Left ventricle myocardium superior (tissue), 1 donor: ENCODE measurements around the gene NXPH1. TPM values are rescaled to one million over a fixed set of nuclear protein-coding genes. Genes with fewer than 3 reads are reported as not detected.
A peak's percentile ranks its signal among the peaks of the same experiment; 100 is the strongest.

Experiments used
- ATAC-seq: fragments of 200-7000 bp; cut with Tn5 transposase; one replicate; pipeline ENCODE4 v1.9.1; 2020; ENCODE audit warnings: mild to moderate bottlenecking, moderate library complexity
- DNase-seq: peaks from one replicate; pipeline ENCODE4 v3.0.0-alpha.2; 2020
- intact Hi-C: fragments of 100-400 bp; cut with micrococcal nuclease; formaldehyde crosslinking; loops from one replicate; pipeline ENCODE4 v1.11.0; 2022
- long read RNA-seq: library from polyadenylated mRNA; unstranded; transcript quantifications from one replicate; pipeline ENCODE4 v2.0.0, GENCODE V29; 2021
- total RNA-seq: library from RNA; stranded (reverse); fragmentation: NEBNext Ultra II Directional; extraction: Animal tissue kit (Norgen Biotek cat#: 25700); gene quantifications from one replicate; pipeline ENCODE4 v1.2.1, GENCODE V29; 2021
- donor health status: DM: no; HTN: yes; CAD: no; lungs with severe emphysema.

Gene NXPH1
- not detected for total RNA-seq
- long read RNA-seq = 0 reads

GRCh38 chr7:8433477-8434289 is at the start of gene NXPH1:
Gene NXPH1 (plus strand): TSS chr7:8433609.
- ATAC-seq = peak; percentile 41
- intact Hi-C loops = no loop called here
- peak; percentile 33 for DNase-seq

GRCh38 chr7:8384901-8385300 is 48.5 kb upstream of the NXPH1 start:
- no peak for DNase-seq
- intact Hi-C loops = no loop called here

GRCh38 chr7:8386926-8387550 is 46.4 kb upstream of the NXPH1 start:
- DNase-seq (no peak), ATAC-seq (no peak)
- intact Hi-C loops = no loop called here

More at GRCh38 chr7:8384901-8385300, 48.5 kb upstream of the NXPH1 start:
- ATAC-seq = no peak

GRCh38 chr7:8387551-8388256 is 45.7 kb upstream of the NXPH1 start:
- intact Hi-C loops = no loop called here
- ATAC-seq = peak; percentile 18
- DNase-seq = no peak

GRCh38 chr7:8388257-8388625 is 45.2 kb upstream of the NXPH1 start:
- ATAC-seq (no peak), DNase-seq (no peak)
- intact Hi-C loops = no loop called here

GRCh38 chr7:8389593-8390261 is 43.7 kb upstream of the NXPH1 start:
- ATAC-seq (peak; percentile 60), DNase-seq (peak; percentile 31)
- intact Hi-C loops = no loop called here

GRCh38 chr7:8390262-8390626 is 43.2 kb upstream of the NXPH1 start:
- no peak for DNase-seq
- intact Hi-C loops = no loop called here
- ATAC-seq = no peak

- intact Hi-C loops = no loop called here
- ATAC-seq = no peak
Observed at GRCh38 chr7:8391353-8392062, 41.9 kb upstream of the NXPH1 start.

GRCh38 chr7:8396294-8396693 is 37.1 kb upstream of the NXPH1 start:
- intact Hi-C loops = no loop called here
- DNase-seq (no peak), ATAC-seq (no peak)

More at GRCh38 chr7:8391353-8392062, 41.9 kb upstream of the NXPH1 start:
- DNase-seq = no peak

- no peak for ATAC-seq
- intact Hi-C loops = no loop called here
- no peak for DNase-seq
Observed at GRCh38 chr7:8408871-8409270, 24.5 kb upstream of the NXPH1 start.

GRCh38 chr7:8411103-8411502 is 22.3 kb upstream of the NXPH1 start:
- no peak for DNase-seq
- intact Hi-C loops = no loop called here
- no peak for ATAC-seq

GRCh38 chr7:8413600-8413999 is 19.8 kb upstream of the NXPH1 start:
- ATAC-seq (no peak), DNase-seq (no peak)
- intact Hi-C loops = no loop called here

GRCh38 chr7:8418629-8419245 is 14.7 kb upstream of the NXPH1 start:
- intact Hi-C loops = no loop called here
- ATAC-seq (peak; percentile 37), DNase-seq (no peak)

GRCh38 chr7:8422177-8422576 is 11.2 kb upstream of the NXPH1 start:
- intact Hi-C loops = no loop called here
- ATAC-seq = no peak
- no peak for DNase-seq

GRCh38 chr7:8423057-8423456 is 10.4 kb upstream of the NXPH1 start:
- intact Hi-C loops = no loop called here
- ATAC-seq = no peak
- DNase-seq = no peak

- ATAC-seq (no peak), DNase-seq (no peak)
- intact Hi-C loops = no loop called here
Observed at GRCh38 chr7:8425223-8425622, 8.2 kb upstream of the NXPH1 start.

- DNase-seq = no peak
- intact Hi-C loops = no loop called here
Observed at GRCh38 chr7:8430643-8431042, 2.8 kb upstream of the NXPH1 start.

GRCh38 chr7:8434290-8435002 is 1.0 kb downstream of the NXPH1 start:
- no peak for DNase-seq
- no peak for ATAC-seq
- intact Hi-C loops = no loop called here

More at GRCh38 chr7:8430643-8431042, 2.8 kb upstream of the NXPH1 start:
- no peak for ATAC-seq
